ENCODE data around the gene PPM1D. TPM values are rescaled to one million over a fixed set of nuclear protein-coding genes. Genes with fewer than 3 reads are reported as not detected.
"Not testable (repeated sequence)": the region's sequence is repeated elsewhere in the genome, so short reads cannot be mapped to it uniquely, and the experiment has no call there.

Gene PPM1D
- total RNA-seq, 2 experiments from 2014 or later, result 11.8 to 13.1 TPM

DNA sequence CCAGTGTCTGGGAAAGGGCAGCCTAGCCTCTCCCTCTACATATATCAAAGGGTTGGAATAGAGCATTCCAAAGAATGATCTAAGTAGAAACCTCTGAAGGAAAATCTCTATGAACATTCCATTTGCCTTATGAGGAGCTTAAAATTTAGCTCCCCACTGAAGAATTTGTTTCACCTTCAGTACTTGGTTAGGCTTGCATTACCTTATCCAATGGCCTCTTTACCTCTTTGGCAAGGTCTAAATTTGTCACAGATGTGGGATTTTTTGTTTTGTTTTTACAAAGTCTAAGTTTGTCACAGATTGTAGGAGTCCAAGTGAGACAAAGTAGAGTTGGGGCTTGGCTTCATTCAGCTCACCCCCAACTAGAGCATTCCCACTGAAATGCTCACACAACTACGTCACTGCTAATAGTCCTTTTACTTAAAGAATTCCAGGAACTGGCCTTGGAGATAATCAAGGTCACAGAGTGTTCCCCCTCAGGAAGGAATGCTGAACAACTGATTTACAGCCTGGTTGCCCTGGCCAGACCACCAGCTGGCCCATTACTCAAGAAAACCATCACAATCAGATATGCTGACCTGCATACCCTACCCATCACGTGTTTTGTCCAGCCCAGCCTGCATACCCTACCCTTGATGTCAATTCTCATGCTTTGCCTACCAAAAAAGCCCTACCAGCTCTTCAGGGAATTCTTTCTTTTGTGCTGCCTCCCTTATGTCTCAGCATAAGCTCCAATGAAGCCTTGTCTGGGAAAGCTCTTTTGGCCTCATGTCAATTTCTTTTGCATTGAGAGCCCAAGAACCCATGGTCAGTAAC, 26.5 kb upstream of the PPM1D start:
- Mint-ChIP-seq H3K9me3 (no peaks in the 10 kb centered on the region), H3K4me1 (ENCODE audit: low read depth) (peaks cover 7% of the 10 kb centered on the region), H3K27ac (no peak overlapping the region), H3K27me3 (ENCODE audit: low read depth) (no peaks in the 10 kb centered on the region), H3K36me3 (ENCODE audit: low read depth) (no peaks in the 10 kb centered on the region), H3K4me3 (no peak overlapping the region)
- CTCF ChIA-PET, result interaction anchor here (0.6 to 0.7 kb wide), 2 partner anchors 163 to 1244 kb away, joined by 3 read pairs; no protein-coding TSS in a partner anchor
- intact Hi-C loops (cut with micrococcal nuclease), result no loop called here
- DNase-seq, result no peak

DNA sequence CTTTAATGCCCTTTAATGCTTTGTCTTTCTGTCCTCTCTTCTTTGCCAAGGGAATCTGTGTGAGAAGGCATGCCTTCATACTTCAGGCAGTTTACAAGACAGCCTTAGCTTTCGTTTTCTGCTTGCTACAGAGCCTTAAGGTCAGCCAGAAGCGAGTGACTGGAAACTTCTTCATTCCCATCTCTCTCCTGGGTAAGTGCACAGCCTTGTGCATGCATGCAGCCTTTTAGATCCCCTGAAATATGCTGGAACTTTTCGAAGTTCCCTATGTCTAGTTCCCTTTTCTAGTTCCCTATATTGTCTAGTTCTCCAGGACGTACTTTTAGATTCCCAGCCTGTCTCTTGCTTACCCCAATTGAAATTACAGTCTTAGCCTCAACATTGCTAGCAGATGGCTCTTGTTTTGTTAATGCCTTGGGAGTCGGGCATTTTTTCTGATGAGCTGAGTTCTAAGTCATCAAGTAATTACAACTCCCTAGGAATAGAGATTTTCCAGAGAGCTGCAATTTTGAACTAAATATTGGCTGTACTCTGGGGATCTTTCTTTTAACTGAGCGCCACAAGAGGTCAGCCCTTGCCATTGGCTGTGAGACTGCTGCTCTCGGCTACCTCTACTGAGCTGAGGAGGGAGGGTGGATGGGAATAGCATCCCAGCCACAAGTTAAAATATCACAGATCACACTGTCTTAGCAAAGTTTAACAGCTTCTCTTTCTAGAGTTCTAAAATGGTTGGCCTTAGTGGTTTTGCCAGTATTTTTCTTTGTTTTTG, 22.7 kb upstream of the PPM1D start:
- Mint-ChIP-seq H3K4me1 (ENCODE audit: low read depth) (peaks cover 7% of the 10 kb centered on the region), H3K4me3 (peak overlapping the region; percentile 69), H3K36me3 (ENCODE audit: low read depth) (no peaks in the 10 kb centered on the region), H3K27ac (no peak overlapping the region), H3K9me3 (no peaks in the 10 kb centered on the region), H3K27me3 (ENCODE audit: low read depth) (no peaks in the 10 kb centered on the region)
- intact Hi-C loops (cut with micrococcal nuclease), result loop anchor here (1.0 kb wide), 1 partner anchor 61 kb away; no protein-coding TSS in a partner anchor
- CTCF ChIA-PET, result interaction anchor here (0.6 to 4.4 kb wide), 9 partner anchors 9 to 428 kb away, joined by 3 to 22 read pairs (median 4); no protein-coding TSS in a partner anchor
- peak; percentile 38 for DNase-seq

DNA sequence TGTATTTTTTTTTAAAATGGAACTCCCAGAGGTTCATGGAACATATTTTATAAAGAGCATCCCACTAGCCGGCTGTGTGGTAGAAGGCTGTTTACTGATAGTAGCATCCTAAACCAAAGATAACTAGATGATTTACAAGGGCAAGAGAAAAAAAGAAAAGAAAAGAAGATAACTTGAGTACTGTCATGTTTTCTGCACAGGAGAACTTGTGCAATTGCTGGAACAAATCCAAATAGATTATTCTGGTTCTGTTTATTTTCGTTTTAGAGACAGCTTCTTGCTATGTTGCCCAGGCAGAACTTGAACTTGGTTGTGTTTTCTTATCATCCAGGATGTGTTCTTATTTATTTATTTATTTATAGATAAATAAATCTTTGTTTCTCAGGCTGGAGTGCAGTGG, 20.9 kb upstream of the PPM1D start:
- CTCF ChIA-PET, result interaction anchor here (1.0 to 4.4 kb wide), 3 partner anchors 9 to 60 kb away, joined by 3 to 22 read pairs (median 7); no protein-coding TSS in a partner anchor
- Mint-ChIP-seq H3K4me1 (ENCODE audit: low read depth) (peaks cover 7% of the 10 kb centered on the region), H3K4me3 (no peak overlapping the region), H3K27ac (no peak overlapping the region), H3K36me3 (ENCODE audit: low read depth) (no peaks in the 10 kb centered on the region), H3K27me3 (ENCODE audit: low read depth) (no peaks in the 10 kb centered on the region), H3K9me3 (no peaks in the 10 kb centered on the region)
- intact Hi-C loops (cut with micrococcal nuclease), result no loop called here
- no peak for DNase-seq

DNA sequence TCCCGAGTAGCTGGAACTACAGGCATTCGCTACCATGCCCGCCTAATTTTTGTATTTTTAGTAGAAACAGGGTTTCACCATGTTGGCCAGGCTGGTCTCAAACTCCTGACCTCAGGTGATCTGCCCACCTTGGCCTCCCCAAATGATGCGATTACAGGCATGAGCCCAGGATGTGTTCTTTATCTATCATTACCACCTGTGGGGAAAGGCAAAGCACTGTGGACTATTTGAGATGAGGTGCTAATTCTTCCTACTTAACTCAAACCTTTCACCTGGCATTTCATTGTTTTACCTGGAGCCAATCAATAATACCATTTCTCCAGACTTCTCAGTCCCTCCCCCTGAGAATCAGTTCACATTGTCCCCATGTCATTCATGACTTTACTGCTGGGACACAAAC, 20.4 kb upstream of the PPM1D start:
- H3K4me3 Mint-ChIP-seq, result no peak overlapping the region

DNA sequence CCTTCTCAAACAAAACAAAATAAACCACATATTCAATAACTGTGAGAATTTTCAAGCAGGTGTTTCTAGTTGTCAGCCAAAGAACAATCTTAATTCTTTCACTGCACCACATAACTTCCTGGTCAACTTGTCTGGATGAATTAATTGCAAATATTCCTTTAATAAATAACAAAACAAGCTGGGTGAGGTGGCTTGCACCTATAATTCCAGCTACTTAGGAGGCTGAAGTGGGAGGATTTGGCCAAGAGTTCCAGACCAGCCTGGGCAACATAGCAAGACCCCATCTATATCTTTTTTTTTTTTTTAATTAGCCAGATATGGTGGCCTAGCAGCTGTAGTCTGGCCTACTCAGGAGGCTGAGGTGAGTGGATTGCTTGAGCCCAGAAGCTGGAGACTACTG, 17.0 kb upstream of the PPM1D start:
- no peak for DNase-seq
- CTCF ChIA-PET, result interaction anchor here (0.6 to 1.2 kb wide), 2 partner anchors 13 to 1619 kb away, joined by 3 to 4 read pairs; no protein-coding TSS in a partner anchor
- intact Hi-C loops (cut with micrococcal nuclease), result no loop called here
- Mint-ChIP-seq H3K36me3 (ENCODE audit: low read depth) (no peaks in the 10 kb centered on the region), H3K27me3 (ENCODE audit: low read depth) (no peaks in the 10 kb centered on the region), H3K27ac (no peak overlapping the region), H3K4me1 (ENCODE audit: low read depth) (no peaks in the 10 kb centered on the region), H3K4me3 (no peak overlapping the region), H3K9me3 (no peaks in the 10 kb centered on the region)

More for the DNA sequence above, 20.4 kb upstream of the PPM1D start:
- intact Hi-C loops (cut with micrococcal nuclease), result no loop called here
- no peaks in the 10 kb centered on the region for H3K9me3 Mint-ChIP-seq
- H3K27ac Mint-ChIP-seq, result no peak overlapping the region
- H3K36me3 Mint-ChIP-seq (ENCODE audit: low read depth), result no peaks in the 10 kb centered on the region
- no peaks in the 10 kb centered on the region for H3K27me3 Mint-ChIP-seq (ENCODE audit: low read depth)
- no peak for DNase-seq
- CTCF ChIA-PET, result interaction anchor here (1.5 to 4.4 kb wide), 2 partner anchors 9 to 60 kb away, joined by 7 to 22 read pairs; no protein-coding TSS in a partner anchor
- peaks cover 7% of the 10 kb centered on the region for H3K4me1 Mint-ChIP-seq (ENCODE audit: low read depth)

DNA sequence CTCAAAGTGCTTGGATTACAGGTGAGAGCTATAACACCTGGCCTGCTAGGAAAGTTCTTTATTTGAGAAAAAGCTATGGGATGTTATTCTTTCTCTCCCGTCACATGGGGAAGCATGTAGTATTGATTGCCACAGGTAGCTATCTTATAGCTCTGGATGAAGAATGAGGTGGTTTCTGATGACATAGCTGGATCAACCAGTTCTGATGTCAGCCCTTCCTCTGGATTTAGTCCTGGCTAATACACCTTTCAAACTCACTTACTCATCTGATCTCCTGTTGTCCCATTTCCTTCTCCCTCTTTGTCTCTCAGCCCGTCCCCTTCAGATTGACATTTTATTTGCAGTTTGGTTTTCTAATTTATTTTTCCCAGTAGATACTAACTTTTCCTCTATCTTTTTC, 14.1 kb upstream of the PPM1D start:
- Mint-ChIP-seq H3K27me3 (ENCODE audit: low read depth) (no peaks in the 10 kb centered on the region), H3K4me1 (ENCODE audit: low read depth) (no peaks in the 10 kb centered on the region), H3K4me3 (no peak overlapping the region), H3K36me3 (ENCODE audit: low read depth) (no peaks in the 10 kb centered on the region), H3K27ac (no peak overlapping the region), H3K9me3 (no peaks in the 10 kb centered on the region)
- DNase-seq, result no peak
- CTCF ChIA-PET, result interaction anchor here (1.2 kb wide), 1 partner anchor 9 kb away, joined by 6 read pairs; no protein-coding TSS in a partner anchor
- intact Hi-C loops (cut with micrococcal nuclease), result no loop called here

DNA sequence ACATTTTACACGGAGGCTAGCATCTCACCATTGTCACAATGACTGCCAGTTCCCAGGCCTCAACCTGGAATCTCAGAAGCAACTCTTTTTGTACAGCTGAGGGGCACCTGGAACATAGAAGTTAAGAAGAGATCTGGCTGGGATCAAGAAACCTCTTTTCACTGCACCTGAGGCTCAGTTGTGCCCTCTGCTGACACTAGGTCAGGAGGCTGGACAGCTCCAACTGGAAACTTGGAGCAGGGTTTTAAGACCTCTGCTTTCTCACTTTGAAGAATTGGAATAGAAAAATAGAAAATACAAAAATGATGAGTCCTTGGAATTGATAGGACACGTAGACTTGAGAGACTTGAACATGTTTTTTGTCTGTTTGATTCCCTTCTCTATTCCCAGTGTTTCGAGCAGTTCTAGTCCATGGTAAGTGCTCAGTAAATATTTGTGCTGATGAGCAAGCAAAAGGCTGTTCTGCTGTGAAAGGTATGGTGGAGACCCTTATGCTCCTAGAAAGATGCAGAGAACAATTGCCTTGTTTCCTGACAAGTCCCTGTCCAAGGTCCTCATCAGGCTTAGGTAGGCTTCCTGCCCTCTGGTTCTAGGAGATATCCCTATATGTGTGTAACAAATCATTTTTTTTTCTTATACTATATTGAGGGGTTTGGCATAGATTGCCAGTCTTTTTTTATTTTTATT, 13.6 kb upstream of the PPM1D start:
- Mint-ChIP-seq H3K4me1 (ENCODE audit: low read depth) (no peaks in the 10 kb centered on the region), H3K9me3 (no peaks in the 10 kb centered on the region), H3K27me3 (ENCODE audit: low read depth) (no peaks in the 10 kb centered on the region), H3K4me3 (no peak overlapping the region), H3K27ac (no peak overlapping the region), H3K36me3 (ENCODE audit: low read depth) (no peaks in the 10 kb centered on the region)
- intact Hi-C loops (cut with micrococcal nuclease), result no loop called here
- CTCF ChIA-PET, result interaction anchor here (1.2 kb wide), 1 partner anchor 9 kb away, joined by 6 read pairs; no protein-coding TSS in a partner anchor
- DNase-seq, result peak; percentile 13

DNA sequence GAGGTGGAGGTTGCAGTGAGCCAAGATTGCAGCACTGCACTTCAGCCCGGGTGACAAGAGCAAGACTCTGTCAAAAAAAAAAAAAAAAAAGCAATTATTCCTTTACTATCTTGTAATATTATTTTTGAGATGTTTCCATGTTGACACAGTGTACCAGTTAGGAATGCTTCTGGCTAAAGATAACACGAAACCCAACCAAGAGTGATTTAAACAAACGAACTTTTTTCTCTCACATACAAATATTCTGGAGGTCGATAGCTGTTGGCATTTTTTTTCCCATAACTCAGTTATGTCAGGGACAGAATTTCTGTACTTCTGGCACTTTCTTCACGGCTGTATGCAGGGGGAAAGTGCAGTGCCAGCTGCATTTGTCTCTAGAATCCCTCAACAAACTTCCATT, 9.9 kb upstream of the PPM1D start:
- DNase-seq, result no peak
- CTCF ChIA-PET, result interaction anchor here (0.6 kb wide), 1 partner anchor 34 kb away, joined by 3 read pairs; no protein-coding TSS in a partner anchor
- H3K27ac Mint-ChIP-seq, result no peak overlapping the region
- no peak overlapping the region for H3K4me3 Mint-ChIP-seq
- intact Hi-C loops (cut with micrococcal nuclease), result no loop called here
- no peaks in the 10 kb centered on the region for H3K9me3 Mint-ChIP-seq
- H3K4me1 Mint-ChIP-seq (ENCODE audit: low read depth), result no peaks in the 10 kb centered on the region
- H3K27me3 Mint-ChIP-seq (ENCODE audit: low read depth), result no peaks in the 10 kb centered on the region
- H3K36me3 Mint-ChIP-seq (ENCODE audit: low read depth), result no peaks in the 10 kb centered on the region

DNA sequence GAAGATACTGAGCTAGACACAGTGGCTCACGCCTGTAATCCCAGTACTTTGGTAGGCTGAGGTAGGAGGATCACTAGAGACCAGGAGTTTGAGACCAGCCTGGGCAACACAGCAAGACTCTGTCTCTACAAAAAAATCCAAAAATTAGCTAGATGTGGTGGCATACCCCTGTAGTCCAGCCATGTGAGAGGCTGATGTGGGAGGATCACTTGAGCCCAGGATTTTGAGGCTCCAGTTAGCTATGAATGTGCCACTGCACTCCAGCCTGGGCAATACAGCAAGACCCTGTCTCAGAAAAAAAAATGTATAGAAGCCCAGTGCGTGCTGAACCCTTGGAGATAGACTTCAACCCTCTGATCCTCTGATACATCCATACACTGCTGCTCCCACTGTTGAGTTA, 7.2 kb upstream of the PPM1D start:
- CTCF ChIA-PET, result interaction anchor here (1.2 kb wide), 1 partner anchor 44 kb away, joined by 5 read pairs; no protein-coding TSS in a partner anchor

DNA sequence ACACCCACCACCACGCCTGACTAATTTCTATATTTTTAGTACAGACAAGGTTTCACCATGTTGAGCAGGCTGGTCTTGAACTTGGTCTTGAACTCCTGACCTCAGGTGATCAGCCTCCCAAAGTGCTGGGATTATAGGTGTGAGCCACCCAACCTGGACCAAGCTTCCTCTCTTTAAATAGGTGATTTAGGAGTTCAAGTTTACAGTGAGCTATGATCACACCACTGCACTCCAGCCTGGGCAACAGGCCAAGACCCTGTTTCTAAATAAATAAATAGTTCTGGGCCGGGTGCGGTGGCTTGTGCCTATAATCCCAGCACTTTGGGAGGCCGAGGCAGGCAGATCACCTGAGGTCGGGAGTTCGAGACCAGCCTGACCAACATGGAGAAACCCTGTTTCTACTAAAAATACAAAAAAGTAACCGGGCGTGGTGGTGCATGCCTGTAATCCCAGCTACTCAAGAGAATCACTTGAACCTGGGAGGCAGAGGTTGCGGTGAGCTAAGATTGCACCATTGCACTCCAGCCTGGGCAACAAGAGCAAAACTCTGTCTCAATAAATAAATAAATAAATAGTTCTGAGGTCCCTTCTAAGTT, 6.5 kb upstream of the PPM1D start:
- intact Hi-C loops (cut with micrococcal nuclease); H3K4me3 Mint-ChIP-seq; H3K9me3 Mint-ChIP-seq; H3K27me3 Mint-ChIP-seq (ENCODE audit: low read depth); H3K4me1 Mint-ChIP-seq (ENCODE audit: low read depth); H3K27ac Mint-ChIP-seq; H3K36me3 Mint-ChIP-seq (ENCODE audit: low read depth); DNase-seq: not testable (repeated sequence)
- CTCF ChIA-PET, result interaction anchor here (1.2 kb wide), 1 partner anchor 43 kb away, joined by 5 read pairs; no protein-coding TSS in a partner anchor

More for the DNA sequence above, 7.2 kb upstream of the PPM1D start:
- intact Hi-C loops (cut with micrococcal nuclease), result no loop called here
- Mint-ChIP-seq H3K9me3 (no peaks in the 10 kb centered on the region), H3K27ac (no peak overlapping the region), H3K36me3 (ENCODE audit: low read depth) (no peaks in the 10 kb centered on the region), H3K4me1 (ENCODE audit: low read depth) (no peaks in the 10 kb centered on the region), H3K27me3 (ENCODE audit: low read depth) (no peaks in the 10 kb centered on the region), H3K4me3 (no peak overlapping the region)
- DNase-seq, result no peak

DNA sequence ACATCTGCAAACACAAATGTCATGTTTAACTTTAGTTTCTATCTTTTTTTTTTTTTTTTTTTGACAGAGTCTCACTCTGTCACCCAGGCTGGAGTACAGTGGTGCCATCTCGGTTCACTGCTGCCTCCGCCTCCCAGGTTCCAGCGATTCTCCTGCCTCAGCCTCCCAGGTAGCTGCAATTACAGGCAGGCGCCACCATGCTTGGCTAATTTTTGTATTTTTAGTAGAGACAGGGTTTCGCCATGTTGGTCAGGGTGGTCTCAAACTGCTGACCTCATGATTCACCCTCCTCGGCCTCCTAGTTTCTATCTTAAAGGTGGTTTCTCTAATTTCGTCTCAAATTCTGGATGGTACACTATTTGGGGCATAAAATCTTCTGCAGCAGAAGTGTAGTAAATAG, 5.8 kb upstream of the PPM1D start:
- CTCF ChIA-PET, result interaction anchor here (1.2 to 1.3 kb wide), 2 partner anchors 43 to 44 kb away, joined by 5 to 6 read pairs; no protein-coding TSS in a partner anchor
- H3K27me3 Mint-ChIP-seq (ENCODE audit: low read depth); DNase-seq; intact Hi-C loops (cut with micrococcal nuclease); H3K36me3 Mint-ChIP-seq (ENCODE audit: low read depth); H3K27ac Mint-ChIP-seq; H3K4me1 Mint-ChIP-seq (ENCODE audit: low read depth); H3K9me3 Mint-ChIP-seq; H3K4me3 Mint-ChIP-seq: not testable (repeated sequence)
